Measurements from ENCODE around the gene CYP17A1. TPM values are rescaled to one million over a fixed set of nuclear protein-coding genes. Genes with fewer than 3 reads are reported as not detected.

The CYP17A1 gene
- polyA plus RNA-seq, 1 experiment = not detected

GRCh38 chr10:102812231-102812876 is 24.9 kb downstream of the CYP17A1 start:
- no peak for TF ChIP-seq CTCF (IDR thresholded peaks at IDR 0.05; ENCODE audit: insufficient read depth, low read depth, low read length)
- peaks cover 32% of the 10 kb centered on the region for H3K36me3 ChIP-seq (ENCODE audit: control insufficient read depth, insufficient read depth, low read length)
- ChIA-PET POLR2A (no interaction called here), CTCF (no interaction called here)
- no peak overlapping the region for H3K4me3 ChIP-seq (ENCODE audit: low read depth, low read length)
- H3K27me3 ChIP-seq (ENCODE audit: control insufficient read depth, insufficient read depth, low read length) = no peaks in the 10 kb centered on the region
- DNase-seq (ENCODE audit: low read depth) = no peak

GRCh38 chr10:102811346-102811745 is 25.9 kb downstream of the CYP17A1 start:
- CTCF ChIA-PET = no interaction called here
- Histone ChIP-seq H3K4me3 (ENCODE audit: low read depth, low read length) (no peak overlapping the region), H3K36me3 (ENCODE audit: control insufficient read depth, insufficient read depth, low read length) (peaks cover 32% of the 10 kb centered on the region), H3K27me3 (ENCODE audit: control insufficient read depth, insufficient read depth, low read length) (no peaks in the 10 kb centered on the region)
- DNase-seq (ENCODE audit: low read depth) = no peak
- POLR2A ChIA-PET = no interaction called here
- TF ChIP-seq CTCF (IDR thresholded peaks at IDR 0.05; ENCODE audit: insufficient read depth, low read depth, low read length) = no peak

- ChIA-PET CTCF (interaction anchor here (1.4 to 1.5 kb wide), 2 partner anchors 26 to 70 kb away, joined by 3 to 7 read pairs; no protein-coding TSS in a partner anchor), POLR2A (no interaction called here)
- Histone ChIP-seq H3K4me3 (ENCODE audit: low read depth, low read length) (no peak overlapping the region), H3K27me3 (ENCODE audit: control insufficient read depth, insufficient read depth, low read length) (no peaks in the 10 kb centered on the region), H3K36me3 (ENCODE audit: control insufficient read depth, insufficient read depth, low read length) (peaks cover 22% of the 10 kb centered on the region)
- no peak for TF ChIP-seq CTCF (IDR thresholded peaks at IDR 0.05; ENCODE audit: insufficient read depth, low read depth, low read length)
- no peak for DNase-seq (ENCODE audit: low read depth)
Measured at GRCh38 chr10:102808380-102808779, 28.8 kb downstream of the CYP17A1 start.

DNA sequence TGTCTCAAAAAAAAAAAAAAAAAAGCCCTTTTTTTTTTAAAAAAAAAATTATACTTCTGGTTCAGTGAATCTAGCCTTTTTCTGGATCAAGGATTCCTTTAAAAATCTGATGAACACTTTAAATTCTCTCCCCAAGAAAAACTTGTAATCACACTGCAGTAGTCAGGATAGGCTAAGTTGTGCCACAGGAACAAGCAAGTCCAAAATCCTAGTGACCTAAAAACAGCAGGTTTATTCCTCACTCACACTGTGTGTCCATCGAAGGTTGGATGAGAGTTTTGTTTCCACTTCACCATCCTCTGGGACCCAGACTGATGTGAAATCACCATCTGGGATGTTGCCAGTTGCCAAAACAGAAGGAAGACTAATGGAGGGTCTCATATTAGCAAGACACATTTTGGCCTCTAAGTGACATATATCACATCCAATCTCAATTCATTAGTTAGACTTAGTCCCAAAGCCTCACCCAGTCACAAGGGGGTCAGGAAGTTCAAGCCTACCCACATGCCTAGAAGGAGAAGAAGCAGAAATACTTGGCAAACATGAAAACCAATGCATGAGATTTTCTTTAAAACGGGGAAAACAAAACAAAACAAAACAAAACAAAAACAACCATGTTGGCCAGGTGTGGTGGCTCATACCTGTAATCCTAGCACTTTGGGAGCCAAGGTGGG is 32.7 kb downstream of the CYP17A1 start:
- CTCF ChIA-PET = interaction anchor here (1.6 kb wide), 1 partner anchor 51 kb away, joined by 3 read pairs; no protein-coding TSS in a partner anchor
- POLR2A ChIA-PET = no interaction called here
- H3K4me3 ChIP-seq (ENCODE audit: low read depth, low read length) = no peak overlapping the region
- peaks cover 4% of the 10 kb centered on the region; the same call in 1 of the 2 replicates for H3K36me3 ChIP-seq (ENCODE audit: control insufficient read depth, insufficient read depth, low read length)
- no peaks in the 10 kb centered on the region for H3K27me3 ChIP-seq (ENCODE audit: control insufficient read depth, insufficient read depth, low read length)
- TF ChIP-seq CTCF (IDR thresholded peaks at IDR 0.05; ENCODE audit: insufficient read depth, low read depth, low read length) = no peak
- no peak for DNase-seq (ENCODE audit: low read depth)

DNA sequence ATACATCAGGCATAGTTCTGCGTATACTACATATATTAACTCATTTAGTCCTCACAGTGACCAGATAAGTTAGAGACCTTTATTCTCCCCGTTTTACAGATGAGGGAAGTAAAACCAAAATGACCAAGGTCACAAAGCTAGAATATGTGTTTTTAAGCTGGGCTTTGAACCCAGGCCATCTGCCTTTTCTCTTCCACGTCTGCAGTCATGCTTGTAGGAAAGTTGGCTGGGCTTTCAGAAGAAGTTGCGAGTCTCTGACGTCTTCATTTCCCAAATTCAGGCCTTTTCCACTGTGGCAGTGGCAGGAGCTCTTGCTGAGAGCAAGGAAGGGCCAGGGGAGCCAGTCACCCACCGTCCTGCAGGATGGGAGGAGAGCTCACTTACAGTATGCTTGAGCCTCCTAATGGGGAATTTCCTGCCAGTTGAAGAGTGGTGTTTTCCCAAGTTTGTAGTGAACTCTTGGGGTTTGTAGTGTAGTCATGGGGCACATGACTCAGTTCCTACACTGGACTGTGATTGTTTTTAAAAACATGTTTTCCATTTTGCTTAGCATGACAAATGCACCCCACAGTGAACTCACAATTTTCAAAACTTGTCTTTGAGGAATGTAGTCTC is 34.2 kb downstream of the CYP17A1 start:
- H3K27me3 ChIP-seq (ENCODE audit: control insufficient read depth, insufficient read depth, low read length) = no peaks in the 10 kb centered on the region
- no peak overlapping the region for H3K4me3 ChIP-seq (ENCODE audit: low read depth, low read length)
- peaks cover 14% of the 10 kb centered on the region for H3K36me3 ChIP-seq (ENCODE audit: control insufficient read depth, insufficient read depth, low read length)
- TF ChIP-seq CTCF (IDR thresholded peaks at IDR 0.05; ENCODE audit: insufficient read depth, low read depth, low read length) = no peak
- POLR2A ChIA-PET = no interaction called here
- CTCF ChIA-PET = interaction anchor here (0.7 to 1.6 kb wide), 2 partner anchors 13 to 50 kb away, joined by 3 read pairs; no protein-coding TSS in a partner anchor
- DNase-seq (ENCODE audit: low read depth) = peak; percentile 93

Data from BJ (cell line).